ENCODE results near the gene SCD.

SCD gene

GRCh38 chr10:100395626-100396025 lies 48.6 kb downstream of the SCD start:
- no peak for DNase-seq

GRCh38 chr10:100396605-100397004 lies 49.6 kb downstream of the SCD start:
- no peak for DNase-seq

GRCh38 chr10:100401631-100402328 lies 54.7 kb downstream of the SCD start:
- DNase-seq, result no peak

GRCh38 chr10:100403734-100404133 lies 56.7 kb downstream of the SCD start:
- DNase-seq, result no peak

GRCh38 chr10:100413173-100413572 lies 66.1 kb downstream of the SCD start:
- DNase-seq, result no peak
